GM23338 (cell line): ENCODE measurements around the gene SPON2.

Experiments
- EZH2 ChIP-seq: fragments of 200-600 bp; sonication (generic); IDR thresholded peaks from one replicate; pipeline ENCODE4 v1.8.0; 2017; ENCODE audit warnings: antibody characterized with exemption, mild to moderate bottlenecking, low read depth; ENCODE audit not compliant: unreplicated experiment
- EZH2phosphoT487 ChIP-seq: fragments of 200-600 bp; sonication (generic); IDR thresholded peaks from one replicate; pipeline ENCODE4 v1.8.1; 2018; ENCODE audit warnings: antibody characterized with exemption; ENCODE audit not compliant: unreplicated experiment
- POLR2AphosphoS5 ChIP-seq: IDR thresholded peaks from 2 replicates; pipeline ENCODE4 v1.6.1; 2016; ENCODE audit warnings: antibody characterized with exemption, low read depth
- ZNF331 ChIP-seq: fragments of 250-450 bp; sonication (Bioruptor Pico); IDR thresholded peaks from 2 replicates; pipeline ENCODE4 v1.5.0; 2020; ENCODE audit warnings: low read depth, mild to moderate bottlenecking, moderate library complexity
- TF ChIP-seq, protein P1 (sequence below), 2 experiments: fragments of 200-600 bp in 1 of 2; sonication (generic) in 1 of 2; conservative IDR thresholded peaks; 2 replicates each; pipeline versions ENCODE4 v1.5.1 to v1.6.1; 2016 to 2017; ENCODE audit warnings: antibody characterized with exemption in 2 of 2, low read depth in 2 of 2, mild to moderate bottlenecking in 2 of 2, moderate library complexity in 1 of 2
- TF ChIP-seq, protein P2 (sequence below): IDR thresholded peaks from one replicate; pipeline ENCODE4 v1.6.1; 2018; ENCODE audit warnings: antibody characterized with exemption; ENCODE audit not compliant: unreplicated experiment

DNA sequence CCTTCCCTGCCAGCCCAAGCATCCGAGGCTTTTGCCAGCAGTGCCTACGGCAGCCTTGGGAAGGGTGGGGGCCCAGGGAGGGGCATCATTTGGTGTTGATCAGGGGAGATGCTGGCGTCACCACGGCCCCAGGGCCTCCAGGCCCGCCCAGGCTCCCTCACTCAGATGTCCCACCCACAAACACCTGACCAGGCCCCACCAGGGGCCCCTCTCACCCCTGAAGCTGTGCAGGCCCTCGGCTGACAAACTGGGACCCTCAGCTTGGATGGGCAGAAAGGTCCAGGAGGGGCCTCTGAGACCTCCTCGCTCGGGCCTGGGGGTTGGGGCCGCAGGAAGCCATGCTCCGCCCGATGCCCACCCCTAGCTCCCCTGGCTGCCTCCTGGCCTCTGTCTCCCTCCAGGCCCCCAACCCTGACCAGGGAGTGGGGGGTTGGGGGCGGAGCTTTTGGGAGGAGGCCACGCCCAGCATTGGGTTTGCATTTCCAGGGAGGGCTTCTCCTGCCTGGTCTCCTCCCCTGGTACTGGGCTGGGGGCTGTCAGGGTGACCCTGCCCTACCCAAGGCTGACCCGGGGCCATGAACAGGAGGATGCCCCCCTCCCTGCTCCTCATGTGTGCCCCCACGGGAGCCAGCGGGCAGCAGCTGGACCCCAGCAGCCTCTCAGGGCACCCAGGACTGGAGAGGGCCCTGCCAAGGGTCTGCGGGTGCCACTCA, 33.4 kb upstream of the SPON2 start:
- TF ChIP-seq, protein P1, sequence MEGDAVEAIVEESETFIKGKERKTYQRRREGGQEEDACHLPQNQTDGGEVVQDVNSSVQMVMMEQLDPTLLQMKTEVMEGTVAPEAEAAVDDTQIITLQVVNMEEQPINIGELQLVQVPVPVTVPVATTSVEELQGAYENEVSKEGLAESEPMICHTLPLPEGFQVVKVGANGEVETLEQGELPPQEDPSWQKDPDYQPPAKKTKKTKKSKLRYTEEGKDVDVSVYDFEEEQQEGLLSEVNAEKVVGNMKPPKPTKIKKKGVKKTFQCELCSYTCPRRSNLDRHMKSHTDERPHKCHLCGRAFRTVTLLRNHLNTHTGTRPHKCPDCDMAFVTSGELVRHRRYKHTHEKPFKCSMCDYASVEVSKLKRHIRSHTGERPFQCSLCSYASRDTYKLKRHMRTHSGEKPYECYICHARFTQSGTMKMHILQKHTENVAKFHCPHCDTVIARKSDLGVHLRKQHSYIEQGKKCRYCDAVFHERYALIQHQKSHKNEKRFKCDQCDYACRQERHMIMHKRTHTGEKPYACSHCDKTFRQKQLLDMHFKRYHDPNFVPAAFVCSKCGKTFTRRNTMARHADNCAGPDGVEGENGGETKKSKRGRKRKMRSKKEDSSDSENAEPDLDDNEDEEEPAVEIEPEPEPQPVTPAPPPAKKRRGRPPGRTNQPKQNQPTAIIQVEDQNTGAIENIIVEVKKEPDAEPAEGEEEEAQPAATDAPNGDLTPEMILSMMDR (conservative IDR thresholded peaks at IDR 0.05; ENCODE audit: low read depth in 2 of 2): no peak
- TF ChIP-seq POLR2AphosphoS5 (no peak), EZH2phosphoT487 (no peak), EZH2 (no peak), ZNF331 (CRISPR knock-in tag) (no peak)
- TF ChIP-seq, protein P2, sequence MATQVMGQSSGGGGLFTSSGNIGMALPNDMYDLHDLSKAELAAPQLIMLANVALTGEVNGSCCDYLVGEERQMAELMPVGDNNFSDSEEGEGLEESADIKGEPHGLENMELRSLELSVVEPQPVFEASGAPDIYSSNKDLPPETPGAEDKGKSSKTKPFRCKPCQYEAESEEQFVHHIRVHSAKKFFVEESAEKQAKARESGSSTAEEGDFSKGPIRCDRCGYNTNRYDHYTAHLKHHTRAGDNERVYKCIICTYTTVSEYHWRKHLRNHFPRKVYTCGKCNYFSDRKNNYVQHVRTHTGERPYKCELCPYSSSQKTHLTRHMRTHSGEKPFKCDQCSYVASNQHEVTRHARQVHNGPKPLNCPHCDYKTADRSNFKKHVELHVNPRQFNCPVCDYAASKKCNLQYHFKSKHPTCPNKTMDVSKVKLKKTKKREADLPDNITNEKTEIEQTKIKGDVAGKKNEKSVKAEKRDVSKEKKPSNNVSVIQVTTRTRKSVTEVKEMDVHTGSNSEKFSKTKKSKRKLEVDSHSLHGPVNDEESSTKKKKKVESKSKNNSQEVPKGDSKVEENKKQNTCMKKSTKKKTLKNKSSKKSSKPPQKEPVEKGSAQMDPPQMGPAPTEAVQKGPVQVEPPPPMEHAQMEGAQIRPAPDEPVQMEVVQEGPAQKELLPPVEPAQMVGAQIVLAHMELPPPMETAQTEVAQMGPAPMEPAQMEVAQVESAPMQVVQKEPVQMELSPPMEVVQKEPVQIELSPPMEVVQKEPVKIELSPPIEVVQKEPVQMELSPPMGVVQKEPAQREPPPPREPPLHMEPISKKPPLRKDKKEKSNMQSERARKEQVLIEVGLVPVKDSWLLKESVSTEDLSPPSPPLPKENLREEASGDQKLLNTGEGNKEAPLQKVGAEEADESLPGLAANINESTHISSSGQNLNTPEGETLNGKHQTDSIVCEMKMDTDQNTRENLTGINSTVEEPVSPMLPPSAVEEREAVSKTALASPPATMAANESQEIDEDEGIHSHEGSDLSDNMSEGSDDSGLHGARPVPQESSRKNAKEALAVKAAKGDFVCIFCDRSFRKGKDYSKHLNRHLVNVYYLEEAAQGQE: no peak
